HG03159 (cell line): ENCODE results near the gene TMSB10.
A peak's percentile ranks its signal among the peaks of the same experiment; 100 is the strongest.
"Not testable (repeated sequence)": the region's sequence is repeated elsewhere in the genome, so short reads cannot be mapped to it uniquely, and the experiment has no call there.

Experiments used
- ATAC-seq: cut with Tn5 transposase; IDR thresholded peaks from one replicate; pipeline ENCODE4 v1.9.1; 2021; ENCODE audit warnings: mild to moderate bottlenecking, moderate library complexity; ENCODE audit not compliant: unreplicated experiment

The TMSB10 gene

DNA sequence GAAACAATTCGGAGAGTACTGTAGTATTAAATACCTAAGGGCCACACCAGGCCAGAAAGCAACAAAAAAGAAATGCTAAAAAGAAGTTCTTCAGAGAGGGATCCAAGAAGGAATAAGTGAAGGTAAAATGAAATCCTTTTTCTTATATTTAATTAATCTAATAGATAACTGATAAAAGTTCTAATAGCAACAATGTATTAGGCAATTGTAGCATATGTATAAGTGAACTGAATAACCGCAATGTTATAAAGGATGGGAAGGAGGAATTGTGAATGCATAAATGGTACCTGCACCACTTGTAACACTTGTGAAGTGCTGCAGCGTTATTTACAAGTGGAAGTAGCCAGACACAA lies 21.8 kb downstream of the TMSB10 start:
- ATAC-seq: no peak

DNA sequence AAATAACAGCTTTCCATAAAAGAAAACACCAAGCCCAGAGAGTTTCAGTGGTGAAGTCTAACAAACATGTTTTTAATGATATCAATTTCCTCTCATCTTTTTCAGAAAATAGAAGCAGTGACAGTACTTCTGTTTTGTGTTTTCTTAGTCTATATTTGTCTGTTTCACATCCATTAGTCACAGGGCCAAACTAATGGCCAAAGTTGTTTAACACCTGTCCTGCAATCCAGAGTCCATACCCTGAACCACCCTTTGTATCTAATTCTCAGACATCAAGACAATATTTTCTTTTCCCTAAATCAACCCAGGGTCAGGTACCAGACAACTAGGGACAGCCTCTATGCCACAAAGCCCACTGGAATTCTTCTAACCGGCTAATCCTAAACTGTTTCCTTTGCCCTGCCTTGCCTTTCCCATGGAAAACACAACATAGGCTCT lies 25.9 kb downstream of the TMSB10 start:
- peak; percentile 41 for ATAC-seq

DNA sequence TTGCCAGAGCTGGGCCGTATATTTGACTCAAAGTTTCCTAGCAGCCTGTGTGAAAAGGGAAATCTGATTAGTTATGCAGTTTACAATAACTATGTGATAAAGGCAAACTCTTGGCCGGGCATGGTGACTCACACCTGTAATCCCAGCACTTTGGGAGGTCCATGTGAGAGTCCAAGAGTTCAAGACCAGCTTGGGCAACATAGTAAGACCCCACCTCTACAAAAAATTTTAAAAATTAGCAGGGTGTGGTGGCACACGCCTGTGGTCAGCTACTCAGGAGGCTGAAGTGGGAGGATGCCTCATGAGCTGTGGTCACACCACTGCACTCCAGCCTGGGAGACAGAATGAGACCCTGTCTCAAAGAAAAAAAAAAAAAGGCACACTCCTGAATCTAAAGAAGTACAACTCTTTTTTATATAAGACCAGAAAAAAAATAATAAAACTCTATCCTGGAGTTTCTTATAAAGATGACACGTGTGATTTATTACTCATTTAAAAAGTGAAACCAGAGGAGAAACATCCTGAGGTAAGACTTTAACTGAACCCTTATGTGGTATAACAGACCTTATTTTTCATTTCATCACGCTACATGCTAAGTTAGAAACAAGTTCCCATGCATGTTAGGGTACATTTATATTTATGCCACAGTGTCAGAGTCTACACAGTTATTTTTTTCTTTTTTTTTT lies 32.9 kb downstream of the TMSB10 start:
- ATAC-seq: peak; percentile 31

DNA sequence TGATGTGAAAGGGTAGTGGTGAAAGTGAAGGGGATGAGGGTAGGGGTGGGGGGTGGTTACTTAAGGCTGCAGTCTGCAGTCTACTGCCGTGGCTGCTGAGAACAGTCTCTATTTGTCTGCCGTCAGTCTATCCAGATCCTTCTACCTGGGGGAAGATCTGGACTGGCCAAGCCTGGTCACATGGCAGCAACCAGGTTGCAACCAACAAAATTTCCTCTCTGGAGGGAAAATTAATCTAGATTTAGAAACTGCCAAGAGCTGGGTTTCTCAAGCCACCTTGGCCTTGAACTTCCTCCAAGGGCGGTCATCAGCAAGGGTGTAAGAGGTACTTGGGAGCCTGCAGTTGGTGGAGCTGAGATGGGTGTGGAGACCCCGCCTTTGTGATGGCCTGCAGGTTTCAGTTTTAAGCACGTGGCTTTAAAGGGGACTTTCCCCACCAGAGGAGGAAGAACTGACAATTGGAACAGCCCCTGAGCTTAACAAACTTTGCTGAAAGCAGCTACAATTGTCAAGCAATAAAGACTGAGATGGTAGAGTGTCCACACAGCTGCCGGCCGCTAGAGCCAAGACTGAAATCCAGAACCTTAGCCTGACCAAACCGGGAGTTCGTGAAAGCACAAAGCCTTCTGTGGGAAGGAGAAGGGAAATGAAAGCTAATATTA lies 34.1 kb downstream of the TMSB10 start:
- ATAC-seq: peak; percentile 79

DNA sequence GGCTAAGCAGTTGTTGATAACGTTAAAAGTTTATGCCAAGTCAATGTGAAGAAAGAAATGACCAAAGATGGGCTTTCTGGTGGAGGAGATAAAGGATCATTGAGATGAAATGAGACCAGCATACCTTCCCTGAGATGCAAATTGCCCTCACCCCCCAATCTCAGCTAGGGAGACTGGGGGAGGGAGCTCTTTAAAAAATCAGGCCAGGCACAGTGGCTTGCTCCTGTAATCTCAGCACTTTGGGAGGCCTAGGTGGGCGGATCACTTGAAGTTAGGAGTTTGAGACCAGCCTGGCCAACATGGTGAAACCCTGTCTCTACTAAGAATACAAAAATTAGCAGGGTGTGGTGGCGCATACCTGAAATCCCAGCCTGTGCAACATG lies 34.6 kb downstream of the TMSB10 start:
- peak; percentile 3 for ATAC-seq

DNA sequence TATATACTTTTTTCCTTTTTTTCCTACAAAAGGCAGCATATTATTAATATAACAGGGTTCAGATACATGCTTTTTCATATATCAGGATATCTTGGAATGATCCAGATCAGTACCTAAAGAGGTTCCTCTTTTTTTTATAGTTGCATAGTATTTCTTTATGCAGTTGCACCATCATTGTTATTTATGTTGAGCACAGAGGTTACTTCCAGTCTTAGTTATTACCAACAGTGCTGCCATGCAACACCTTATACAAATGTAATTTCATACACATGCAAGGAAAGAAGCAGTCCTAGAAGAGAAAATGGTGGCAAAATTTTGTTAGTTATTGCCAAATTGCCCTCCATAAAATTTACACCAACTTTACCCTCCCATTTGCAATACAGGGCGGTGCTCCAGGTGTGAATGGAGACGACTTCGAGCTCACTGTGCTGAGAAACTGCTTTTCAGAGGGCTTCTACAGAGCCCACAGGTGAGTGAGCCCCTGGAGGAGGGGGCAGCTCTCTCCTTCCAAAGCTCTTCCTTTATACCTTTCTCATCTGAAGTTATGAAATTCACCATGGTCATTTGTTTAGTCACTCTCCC lies 35.5 kb downstream of the TMSB10 start:
- no peak for ATAC-seq

DNA sequence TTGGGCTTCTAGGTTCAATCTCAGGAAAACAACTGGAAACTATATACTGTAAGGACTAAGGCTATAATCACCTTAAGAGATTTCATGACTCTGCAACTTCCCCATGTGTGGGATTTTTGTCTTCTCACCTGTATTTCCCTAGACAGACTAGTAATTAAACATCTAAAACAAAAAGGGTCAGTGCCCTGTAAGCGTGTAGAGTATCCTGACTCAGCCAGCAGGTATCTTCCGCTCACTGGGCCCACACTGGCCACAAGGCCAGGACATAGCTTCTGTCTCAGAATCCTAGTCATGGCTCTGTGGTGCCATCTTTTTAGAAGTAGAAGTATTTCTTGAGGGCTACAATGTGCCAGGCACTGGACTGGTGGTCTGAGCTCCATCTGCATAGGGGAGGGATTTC lies 36.7 kb downstream of the TMSB10 start:
- ATAC-seq: no peak

DNA sequence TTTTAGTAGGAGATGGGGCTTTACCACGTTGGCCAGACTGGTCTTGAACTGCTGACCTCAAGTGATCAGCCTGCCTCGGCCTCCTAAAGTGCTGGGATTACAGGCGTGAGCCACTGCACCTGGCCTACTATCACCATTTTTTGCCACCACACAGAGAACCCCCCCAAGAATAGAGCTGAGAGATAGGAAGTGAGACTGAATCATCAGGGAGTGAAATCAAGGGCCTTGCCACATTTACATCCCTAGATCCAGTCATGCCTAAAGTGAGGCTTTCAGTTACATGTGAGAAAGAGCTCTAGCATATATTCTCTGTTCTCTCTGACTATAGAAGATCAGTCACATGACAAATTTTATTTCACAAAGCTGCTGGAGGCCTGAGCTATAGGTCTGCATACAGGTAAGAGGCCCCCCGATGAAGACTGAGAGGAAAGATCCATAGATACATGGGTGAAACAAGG lies 37.5 kb downstream of the TMSB10 start:
- peak; percentile 37 for ATAC-seq

DNA sequence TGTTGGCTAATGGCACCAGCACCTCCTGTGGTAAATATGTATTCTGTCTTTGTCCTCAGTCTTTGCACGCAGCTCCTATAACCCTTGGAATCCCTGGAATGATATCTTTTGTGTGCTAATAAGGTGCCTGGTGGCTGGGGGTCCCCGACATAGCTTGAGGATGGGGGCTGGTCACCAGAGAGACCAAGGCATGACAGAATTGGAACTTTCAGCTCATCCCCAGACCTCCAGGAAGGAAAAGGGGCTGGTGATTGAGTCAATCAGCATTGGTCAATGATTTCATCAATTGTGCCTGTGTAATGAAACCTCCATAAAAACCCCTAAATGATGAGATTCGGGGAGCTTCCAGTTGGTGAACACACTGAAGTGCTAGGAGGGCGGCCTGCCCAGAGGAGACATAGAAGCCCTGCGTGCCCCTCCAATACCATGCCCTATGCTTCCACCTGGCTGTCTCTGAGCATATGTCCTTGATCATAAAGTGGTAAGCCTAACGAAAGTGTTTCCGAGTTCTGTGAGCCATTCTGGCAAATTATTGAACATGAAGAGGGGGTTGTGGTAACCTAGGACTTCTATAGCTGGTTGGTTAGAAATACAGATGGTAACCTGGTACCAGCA lies 38.9 kb downstream of the TMSB10 start:
- ATAC-seq: no peak

DNA sequence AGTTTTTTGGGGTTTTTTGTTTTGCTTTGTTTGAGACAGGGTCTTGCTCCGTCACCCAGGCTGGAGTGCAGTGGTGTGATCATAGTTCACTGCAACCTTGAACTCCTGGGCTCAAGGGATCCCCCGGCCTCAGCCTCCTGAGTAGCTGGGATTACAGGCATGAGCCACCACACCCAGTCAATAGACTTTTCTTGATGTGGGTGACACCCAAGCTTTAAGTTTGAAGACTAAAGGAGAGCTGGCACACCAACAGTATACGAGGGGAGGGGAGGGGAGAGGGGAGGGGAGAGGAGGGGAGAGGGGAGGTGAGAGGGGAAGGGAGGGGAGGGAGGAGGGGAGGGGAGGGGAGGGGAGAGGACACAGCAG lies 40.4 kb downstream of the TMSB10 start:
- not testable (repeated sequence) for ATAC-seq

DNA sequence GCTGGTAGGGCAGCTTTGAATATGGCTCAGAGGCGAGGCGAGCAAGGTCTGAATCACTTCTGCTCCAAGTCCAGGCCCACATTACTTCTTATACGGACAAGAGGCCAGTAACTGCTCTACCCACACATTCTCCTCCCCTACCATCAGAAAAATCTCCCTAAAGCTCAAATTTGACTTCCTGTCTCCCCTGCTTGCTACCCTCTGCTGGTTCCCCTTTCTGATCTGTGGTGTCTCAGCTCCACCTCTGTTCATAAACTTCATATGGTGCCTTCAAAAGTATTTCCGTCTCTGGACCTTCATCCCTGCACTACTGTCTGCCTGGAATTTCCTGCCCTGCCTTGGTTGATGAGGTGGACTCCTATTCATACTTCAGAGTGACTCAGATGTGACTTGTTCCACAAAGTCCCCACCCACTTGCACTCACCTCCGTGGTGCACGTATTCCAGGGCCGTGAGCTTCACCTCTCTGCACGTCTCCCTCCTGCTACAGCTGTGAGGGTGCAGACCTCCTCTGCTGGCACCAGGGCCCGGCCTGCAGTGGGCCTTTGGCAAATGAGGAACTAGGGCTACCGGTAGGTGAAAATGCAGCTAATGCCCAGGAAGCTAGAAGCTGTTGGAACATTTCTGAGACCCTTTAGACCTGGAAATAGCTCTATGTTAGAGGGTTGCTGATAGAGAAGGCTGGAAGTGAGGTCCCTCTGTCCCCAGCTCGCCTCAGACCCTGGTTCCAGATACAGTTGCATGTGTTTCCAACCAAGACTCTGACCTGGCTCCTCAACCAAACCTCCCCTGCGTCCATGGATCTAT lies 41.0 kb downstream of the TMSB10 start:
- ATAC-seq: peak; percentile 66

DNA sequence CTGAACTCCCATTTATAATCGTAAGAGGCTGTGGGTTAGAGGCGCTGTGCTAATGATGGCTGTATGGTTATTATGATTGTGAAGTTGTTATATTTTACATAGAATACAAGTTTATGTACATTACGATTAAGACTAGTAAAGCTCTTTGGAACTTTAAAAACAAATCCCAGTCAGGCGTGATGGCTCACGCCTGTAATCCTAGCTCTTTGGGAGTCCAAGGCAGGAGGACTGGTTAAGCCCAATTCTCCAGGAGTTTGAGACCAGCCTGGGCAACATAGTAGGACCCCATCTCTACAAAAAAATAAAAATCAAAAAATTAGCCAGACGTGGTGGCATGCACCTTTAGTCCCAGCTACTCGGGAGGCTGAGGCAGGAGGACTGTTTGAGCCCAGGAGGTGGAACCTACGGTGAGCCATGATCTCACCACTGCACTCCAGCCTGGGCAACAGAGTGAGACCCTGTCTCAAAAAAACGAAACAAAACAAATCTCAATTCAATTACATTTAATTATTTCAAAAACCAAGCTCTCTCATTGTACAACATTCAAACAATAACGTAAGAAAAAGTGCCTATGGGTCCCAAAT lies 41.6 kb downstream of the TMSB10 start:
- ATAC-seq: no peak

DNA sequence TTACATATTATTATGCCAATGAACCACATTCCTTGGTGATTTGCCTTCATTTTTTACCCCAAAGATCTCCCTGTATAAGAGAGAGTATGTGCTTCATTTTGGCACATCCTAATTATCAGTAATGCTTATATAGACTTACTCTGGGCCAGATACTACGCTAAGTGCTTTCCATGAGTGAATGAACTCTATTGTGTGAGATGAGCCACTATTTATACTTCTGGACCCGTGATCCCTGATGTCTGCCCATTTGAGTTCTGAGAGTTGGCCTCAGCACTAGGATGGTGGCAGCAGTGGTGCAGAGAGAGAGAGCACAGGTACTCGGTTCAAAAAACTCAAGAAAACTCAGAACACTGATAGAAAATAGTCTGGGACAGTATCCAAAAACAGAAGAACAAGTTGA lies 48.1 kb downstream of the TMSB10 start:
- no peak for ATAC-seq

DNA sequence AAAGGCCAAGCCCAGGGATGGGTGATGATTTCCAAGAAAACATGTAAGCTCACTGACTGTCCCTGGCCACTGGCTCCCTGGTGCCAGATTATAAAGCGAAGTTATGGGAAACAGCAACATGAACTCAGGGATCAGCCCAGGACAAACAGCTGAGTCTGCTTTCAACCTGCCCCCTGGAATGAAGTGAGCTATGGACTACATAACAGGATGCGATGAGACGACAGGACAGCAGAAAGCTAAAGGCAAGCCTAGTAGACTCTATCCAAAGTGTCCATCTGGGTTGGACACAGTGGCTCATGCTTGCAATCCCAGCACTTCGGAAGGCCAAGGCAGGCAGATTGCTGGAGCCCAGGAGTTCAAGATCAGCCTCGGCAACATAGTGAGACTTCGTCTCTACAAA lies 48.9 kb downstream of the TMSB10 start:
- no peak for ATAC-seq
